NCI-H2227 (cell line): ENCODE results near the gene SNX27.
A peak's percentile ranks its signal among the peaks of the same experiment; 100 is the strongest.
"Not testable (repeated sequence)": the region's sequence is repeated elsewhere in the genome, so short reads cannot be mapped to it uniquely, and the experiment has no call there.

Experiments used
- DNase-seq: peaks from one replicate; lab custom pipeline; 2025; ENCODE audit not compliant: unreplicated experiment; lab: John Stamatoyannopoulos, UW

The SNX27 gene

DNA sequence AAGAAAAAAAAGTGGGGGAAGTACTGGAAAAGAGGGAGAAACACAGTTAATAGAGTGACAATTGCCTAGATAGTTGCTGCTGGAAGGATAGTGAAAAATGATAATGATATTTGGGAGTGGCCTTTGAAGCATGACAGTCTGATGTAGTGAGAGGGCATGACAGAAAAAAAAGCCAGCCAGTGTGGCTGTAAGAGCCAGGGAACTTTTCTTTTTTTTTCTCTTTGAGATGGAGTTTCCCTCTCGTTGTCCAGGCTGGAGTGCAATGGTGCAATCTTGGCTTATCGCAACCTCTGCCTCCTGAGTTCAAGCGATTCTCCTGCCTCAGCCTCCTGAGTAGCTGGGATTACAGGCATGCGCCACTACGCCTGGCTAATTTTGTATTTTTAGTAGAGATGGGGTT, 9.3 kb upstream of the SNX27 start:
- not testable (repeated sequence) for DNase-seq

DNA sequence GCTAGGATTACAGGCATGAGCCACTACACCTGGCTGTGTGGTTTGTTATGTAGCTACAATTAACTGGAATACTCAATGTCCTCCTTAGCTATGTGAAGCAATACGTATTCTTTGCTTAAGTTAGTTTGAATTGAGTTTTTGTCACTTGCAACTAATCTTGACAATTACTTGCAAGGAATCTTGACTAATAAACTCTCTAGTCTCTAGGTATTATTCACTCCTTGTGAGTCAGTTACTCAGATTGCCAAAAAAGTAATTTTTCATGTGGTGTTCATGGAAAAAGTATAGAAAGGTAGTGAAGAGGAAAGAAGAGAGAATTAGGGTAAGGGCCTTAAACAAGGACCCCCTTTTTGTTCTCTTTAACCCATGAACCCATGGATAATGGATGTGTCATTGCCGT, 7.6 kb upstream of the SNX27 start:
- no peak for DNase-seq

DNA sequence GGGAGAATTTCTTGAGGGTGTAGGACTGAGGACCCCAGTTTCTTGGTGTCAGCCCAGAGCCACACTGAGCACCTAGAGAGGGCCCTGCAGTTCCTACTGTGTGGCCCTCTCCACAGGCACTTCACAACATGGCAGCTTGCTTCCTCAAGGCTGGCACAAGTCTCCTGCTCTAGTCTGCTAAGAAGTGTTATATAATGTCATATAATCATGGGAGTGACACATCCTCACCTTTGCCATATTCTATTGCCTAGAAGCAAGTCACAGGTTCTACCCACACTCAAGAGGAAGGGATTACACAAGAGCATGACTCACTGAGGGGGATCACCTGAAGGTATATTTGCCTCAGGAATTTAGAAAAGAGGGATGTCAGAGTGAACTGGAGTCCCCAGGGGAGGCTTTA, 5.5 kb upstream of the SNX27 start:
- DNase-seq = no peak

DNA sequence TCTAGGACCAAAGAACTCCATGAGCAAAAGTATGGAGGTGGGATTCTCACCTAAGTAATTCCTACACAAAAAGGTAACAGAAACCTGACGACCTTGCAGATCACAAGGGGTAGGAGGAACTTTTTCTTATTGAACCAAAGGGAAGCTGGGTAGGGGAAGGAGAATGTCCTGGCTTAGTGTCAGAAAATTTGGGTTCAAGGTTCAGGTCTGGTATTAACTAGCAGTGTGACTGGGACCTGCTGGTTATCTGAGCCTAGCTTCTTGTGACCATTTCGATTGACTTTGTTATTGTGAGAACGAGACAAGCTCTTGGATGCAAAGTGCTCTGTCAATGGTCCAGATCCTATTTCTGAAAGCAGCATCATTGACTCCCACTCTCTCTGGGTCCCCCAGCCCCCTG, 5.0 kb upstream of the SNX27 start:
- DNase-seq = no peak

DNA sequence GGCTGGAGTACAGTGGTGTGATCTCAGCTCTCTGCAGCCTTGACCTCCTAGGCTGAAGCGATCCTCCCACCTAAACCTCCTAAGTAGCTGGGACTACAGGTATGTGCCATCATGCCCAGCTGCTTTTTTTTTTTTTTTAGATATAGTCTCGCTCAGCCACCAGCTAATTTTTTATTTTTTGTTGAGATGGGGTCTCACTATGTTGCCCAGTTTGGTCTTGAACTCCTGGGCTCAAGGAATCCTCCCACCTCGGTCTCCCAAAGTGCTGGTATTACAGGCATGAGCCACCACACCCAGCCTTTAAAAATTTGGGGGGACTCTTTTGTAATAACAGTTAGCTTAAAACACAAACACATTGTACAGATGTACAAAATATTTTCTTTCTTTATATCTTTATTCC, 1.7 kb upstream of the SNX27 start:
- DNase-seq = no peak

DNA sequence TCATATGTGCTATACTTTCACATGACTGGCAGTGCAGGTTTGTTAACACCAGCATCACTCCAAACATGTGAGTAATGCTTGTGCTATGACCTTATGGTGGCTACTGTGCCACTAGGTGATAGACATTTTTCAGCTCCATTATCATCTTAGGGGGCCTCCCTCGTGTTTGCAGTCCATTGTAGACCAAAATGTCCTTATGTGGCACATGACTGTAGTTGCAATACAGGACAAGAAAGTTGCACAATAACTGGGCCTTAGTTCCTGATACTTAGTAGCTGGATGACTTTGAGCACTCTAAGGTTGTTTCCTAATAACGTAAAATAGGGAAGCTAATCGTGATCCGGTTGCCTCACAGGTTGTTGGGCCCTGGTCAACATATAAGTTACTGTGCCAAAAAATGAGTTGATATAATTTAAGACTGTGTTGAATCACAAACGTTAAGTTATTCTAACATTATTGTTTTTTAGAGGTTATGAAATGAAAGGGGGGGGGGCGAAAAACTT, 511 bp upstream of the SNX27 start:
- no peak for DNase-seq

DNA sequence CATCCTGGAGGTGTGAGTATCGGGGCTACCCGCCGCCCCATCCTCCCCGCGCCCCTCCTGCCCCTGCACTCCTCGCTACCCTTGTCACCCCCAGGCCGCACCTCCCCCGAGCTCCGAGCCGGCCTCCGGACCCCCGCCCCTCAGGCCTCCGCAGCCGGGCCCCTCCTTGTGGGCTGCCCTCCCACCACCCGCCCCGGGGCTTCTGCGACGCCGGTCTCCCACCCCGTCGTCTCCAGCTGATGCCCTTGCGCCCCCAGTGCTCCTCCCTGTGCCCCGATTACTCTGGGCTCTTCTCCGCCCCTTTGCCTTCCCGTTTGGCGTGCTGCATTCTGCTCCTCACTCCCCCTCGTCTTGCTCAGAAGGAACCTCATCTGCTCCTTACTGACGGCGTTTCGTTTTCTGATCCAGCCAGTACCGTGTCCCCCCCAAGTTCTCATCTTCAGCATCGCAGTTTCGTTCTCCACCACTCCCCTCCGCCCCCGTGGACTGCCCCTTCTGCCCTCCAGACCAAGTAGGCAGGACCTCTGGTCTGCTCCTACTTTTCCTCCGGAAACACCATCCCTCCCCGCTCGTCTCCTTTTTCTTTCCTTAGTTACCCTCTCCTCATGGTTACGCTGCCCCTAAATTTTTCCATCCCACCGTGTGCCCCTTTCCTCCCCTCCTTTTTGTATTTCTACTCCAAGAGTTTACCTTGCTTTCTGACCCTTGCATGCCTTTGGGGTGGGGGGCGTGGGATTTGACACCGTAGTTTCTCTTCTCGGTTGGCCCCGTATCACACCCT, 841 bp downstream of the SNX27 start:
- DNase-seq = peak; percentile 60

DNA sequence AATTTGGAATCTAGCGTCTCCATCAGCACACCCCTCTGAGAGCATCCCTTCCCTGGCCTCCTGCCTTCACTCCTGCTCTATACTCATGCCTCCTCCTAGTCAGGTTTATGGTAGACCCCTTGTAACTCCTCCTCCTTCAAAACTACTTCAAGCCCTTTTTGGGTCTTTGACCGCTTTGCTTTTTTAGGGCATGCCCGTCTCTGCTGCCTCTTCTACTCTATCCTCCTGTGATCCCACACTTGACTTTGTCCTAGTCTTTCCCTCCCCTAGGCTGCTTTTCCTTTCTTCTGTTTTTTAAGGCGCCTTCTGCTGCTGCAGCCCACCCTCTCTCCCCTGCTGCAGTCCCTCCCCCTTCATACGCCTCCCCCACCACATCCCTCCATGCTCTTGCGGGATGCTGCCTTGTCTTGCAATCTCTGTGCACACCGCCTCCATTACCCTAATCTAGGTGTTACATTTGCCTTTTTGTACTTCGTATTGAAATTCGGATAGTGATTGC, 1.5 kb downstream of the SNX27 start:
- peak; percentile 34 for DNase-seq

DNA sequence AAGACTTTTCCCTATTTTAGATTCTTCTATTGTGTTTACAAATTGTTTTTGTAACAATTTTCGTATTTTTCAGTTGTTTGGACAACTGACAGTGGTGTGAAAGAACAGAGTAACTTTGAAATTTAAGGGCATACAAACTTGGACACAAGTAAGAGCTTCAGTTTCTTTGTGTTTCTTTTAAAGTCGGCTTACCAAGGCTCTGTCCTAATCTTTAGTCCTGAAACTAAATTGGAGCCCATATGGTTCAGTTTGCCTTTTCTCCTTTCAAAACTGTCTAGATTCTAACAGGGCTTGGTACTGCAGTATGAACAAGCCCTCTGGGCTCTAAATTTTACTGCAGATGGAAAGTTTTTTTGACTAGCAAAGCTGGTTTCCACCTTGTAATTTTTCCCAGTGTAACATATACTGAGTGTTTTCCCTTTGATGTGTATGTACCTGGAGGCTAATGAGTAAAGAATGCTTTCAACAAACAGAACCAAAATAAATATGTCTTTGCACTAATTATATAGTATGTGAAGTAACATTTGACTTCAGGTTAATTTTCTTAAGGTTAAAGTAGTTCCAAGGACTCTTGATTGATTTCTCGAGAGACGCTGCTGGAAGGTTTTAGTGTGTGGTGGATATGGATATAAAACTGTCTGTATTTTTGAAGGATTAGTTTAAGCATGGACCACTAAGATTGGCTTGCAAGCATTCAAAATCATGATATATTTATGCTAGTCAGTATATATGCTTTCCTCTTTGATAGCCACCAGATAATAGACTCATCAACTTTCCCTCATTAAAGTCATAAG, 4.1 kb downstream of the SNX27 start:
- DNase-seq = no peak

DNA sequence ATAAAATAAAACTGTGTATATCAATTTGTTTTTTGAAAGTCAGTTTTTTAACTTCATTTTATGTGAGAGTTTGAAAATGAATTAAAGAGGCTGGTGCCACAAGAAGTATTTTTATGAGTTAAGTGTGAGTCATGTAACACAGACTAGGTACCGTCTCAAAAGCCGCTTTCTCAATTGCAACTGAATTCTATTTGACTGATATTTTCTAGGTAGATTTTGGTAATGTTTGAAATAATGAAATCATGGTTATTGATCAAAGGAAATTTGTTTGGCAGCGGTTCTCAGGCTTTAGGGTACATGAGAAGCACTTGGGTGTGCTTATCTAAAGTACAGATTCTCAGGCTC, 4.6 kb downstream of the SNX27 start:
- no peak for DNase-seq

DNA sequence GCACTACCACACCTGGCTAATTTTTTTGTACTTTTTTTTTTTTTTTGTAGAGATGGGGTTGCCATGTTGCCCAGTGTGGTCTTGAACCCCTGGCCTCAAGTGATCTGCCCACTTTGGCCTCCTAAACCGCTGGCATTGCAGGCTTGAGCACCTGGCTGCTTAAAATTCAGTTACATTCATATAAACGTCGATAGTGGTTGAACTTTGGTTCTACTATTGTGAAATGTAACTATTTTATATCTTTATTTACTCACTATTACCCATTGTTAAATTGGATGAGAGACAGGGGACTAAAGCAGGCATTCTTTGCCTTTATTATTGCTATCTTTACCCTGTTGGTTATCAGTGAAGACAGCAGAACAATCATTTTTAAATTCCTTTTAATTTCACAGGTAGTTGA, 6.2 kb downstream of the SNX27 start:
- DNase-seq = no peak

DNA sequence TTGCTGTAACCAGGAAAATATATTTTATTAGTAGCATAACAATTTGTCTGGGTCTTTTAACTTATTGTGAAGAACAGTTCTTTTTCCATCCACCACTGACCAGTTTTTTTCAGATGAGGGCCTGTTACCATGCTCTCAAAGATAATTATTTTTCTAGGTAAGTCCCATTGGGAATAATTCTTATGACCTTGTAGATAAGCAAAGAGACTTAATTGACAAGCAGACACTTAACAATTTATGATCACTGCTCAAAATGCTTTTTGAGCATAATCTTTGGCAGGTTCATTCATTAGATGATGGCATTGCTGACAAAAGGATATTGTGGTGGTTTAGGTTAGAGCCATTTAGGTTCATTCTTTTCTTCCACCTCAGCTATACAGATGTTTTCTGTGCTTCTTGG, 6.6 kb downstream of the SNX27 start:
- no peak for DNase-seq

DNA sequence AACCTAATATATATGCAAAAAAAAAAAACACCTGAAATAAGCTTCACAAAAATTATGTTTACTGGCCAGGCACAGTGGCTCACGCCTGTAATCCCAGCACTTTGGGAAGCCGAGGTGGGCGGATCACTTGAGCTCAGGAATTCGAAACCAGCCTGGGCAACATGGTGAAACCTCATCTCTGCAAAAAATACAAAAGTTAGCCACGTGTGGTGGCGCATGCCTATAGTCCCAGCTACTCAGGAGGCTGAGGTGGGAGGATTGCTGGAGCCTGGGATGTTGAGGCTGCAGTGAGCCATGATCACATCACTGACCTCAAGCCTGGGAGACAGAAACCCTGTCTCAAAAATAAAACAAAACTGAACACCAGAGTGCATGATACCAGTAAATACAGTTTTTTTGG, 7.1 kb downstream of the SNX27 start:
- not testable (repeated sequence) for DNase-seq

DNA sequence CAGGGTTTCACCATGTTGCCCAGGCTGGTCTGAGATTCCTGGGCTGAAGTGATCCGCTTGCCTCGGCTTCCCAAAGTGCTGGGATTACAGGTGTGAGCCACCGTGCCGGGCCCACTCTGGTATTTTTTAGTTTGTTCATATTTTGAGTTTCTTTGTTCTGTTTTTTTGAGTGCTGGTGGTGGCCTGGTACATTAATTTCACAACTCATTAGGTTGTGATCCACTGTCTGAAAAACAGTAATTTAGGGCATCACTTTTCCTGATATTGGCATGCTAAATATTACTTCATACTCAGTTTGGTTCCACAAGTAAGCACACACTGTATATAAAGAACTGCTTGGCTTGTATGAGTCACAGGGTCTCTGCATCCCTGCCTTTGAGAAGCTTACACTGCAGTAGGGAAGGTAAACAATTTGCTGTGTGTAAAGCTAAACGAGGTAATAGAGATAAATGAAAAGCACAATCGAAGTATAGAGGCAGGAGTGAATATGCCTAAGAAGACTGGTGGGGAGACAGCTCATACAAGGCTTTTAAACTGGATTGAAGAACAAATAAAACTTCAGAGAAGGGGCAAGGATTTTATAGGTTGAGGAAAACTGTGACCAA, 7.7 kb downstream of the SNX27 start:
- DNase-seq = no peak

DNA sequence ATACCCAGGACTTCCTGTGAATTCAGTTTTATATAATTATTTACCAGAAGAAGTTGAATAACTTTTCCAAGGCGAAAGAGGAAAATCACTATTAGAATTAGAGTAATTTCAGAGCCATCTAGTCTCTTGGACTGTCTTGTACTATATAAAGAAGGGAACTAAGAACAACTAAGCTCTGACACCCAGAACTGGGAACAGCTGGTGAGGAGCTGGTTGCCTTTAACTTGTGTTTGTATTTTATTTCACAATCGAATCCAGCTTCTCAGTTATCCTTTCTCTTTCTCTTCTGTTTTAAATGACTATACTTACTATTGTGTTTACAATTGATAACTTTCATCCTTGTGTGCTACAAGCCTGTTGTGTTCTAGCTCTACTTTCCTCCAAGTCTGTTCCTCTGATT, 8.4 kb downstream of the SNX27 start:
- no peak for DNase-seq

DNA sequence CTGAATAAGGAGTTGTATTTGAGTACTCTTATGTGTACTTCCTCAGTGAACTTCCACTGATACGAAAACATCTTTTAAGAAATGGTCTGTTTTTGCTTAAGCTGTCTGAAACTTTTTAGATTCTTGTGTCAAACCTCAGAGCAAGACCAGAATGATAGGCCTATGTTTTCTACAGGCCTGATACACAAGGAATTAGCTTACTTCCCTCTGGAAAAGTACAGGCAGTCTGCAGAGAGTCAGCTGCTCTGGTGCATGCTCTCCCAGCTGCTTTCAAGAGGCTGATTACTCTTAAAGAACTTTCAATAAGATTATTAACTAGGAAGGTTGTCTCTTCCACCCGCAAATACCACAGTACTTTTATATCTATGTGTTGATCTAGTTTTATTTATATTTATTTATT, 9.5 kb downstream of the SNX27 start:
- no peak for DNase-seq

DNA sequence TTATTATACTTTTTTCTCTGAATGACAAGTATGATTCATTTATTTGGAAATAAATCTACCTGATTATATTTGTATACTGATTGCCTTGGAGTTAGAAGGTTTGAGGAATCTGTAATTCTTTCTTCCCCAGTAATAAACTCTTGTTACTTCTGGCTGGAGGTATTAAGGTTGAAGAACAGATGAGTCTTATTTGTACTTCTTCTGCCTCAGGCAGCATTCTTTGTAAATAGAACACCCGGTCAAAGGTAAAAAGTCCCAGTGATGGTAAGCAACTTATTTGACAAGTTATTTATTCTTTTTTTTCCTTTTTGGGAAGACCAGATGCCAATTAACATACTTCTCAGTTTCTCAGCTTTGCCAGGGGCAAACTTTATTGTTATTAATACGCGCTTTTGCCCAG, 12.9 kb downstream of the SNX27 start:
- no peak for DNase-seq

DNA sequence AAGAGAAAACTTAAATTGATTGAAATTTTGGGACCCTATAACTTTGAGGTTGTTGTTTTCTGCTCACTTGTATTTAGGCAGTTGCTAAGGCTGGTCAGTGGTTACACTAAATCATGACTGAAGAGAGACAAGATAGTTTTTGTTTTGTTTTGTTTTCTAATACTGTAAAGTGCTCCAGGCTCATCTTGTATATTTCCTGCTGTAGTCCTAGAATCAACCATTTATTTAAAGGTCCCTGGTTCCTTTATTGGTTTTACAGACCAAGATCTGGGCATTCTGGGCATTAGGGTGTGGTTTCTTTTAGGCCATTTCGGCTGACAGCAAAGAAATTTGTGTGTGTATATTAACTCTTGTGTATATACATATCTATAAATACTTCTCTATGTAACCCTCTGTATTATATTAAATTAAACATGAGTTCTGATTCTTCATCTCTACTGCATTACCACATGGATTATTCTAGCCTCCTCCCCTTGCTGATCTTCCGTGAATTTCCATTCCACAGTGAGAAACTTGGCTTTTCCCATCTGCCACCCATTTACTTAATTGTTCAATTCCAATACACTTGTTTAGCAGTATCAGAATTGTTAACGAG, 15.0 kb downstream of the SNX27 start:
- DNase-seq = no peak

DNA sequence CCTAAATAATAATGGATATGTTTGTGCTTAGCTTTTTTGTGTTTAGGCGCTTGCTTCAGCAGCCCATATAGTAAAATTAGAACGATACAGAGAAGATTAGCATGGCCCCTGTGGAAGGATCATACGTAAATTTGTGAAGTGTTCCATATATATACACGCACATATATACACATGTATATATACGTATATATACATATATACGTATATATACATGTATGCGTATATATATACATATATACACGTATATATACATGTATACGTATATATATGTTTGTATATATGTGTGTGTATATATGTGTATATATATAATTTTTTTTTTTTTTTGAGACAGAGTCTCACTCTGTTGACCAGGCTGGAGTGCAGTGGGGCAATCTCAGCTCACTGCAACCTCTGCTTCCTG, 17.4 kb downstream of the SNX27 start:
- no peak for DNase-seq

DNA sequence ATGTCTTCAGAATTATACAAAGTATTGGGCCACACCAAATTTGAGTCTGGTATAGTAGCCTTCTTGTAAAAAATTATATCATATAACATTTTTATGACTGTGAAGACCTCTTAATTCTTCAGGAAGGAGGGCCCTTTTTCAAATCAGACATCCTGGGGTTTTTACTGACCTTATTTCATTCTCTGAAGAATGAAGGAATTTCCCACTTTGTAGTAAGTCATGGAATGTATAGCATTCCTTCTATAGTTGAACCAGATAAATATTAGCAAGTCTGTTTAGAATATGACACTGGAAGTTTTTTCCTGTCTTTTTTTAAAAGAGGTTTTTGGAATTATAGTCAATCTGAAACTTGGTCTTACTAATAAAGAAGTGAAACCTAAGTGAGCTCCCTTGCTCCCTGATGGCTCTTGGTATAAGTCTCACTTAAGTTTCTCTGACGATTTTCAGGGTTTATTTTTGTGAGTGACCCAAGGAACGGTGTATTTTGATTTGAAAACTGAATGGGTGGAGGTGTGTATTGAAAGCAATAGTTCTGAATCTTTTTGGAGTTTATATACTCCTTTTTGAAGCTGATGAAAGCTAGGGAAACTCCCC, 23.7 kb downstream of the SNX27 start:
- no peak for DNase-seq
